H1 (cell line): ENCODE measurements around the gene ADGRF5. TPM values are rescaled to one million over a fixed set of nuclear protein-coding genes. Genes with fewer than 3 reads are reported as not detected.
"Not testable (repeated sequence)": the region's sequence is repeated elsewhere in the genome, so short reads cannot be mapped to it uniquely, and the experiment has no call there.

Source experiments
- CTCF ChIA-PET: fragments of 300-600 bp; sonication (Branson Sonifier 250); formaldehyde crosslinking; loops from one replicate; lab custom pipeline; 2021; ENCODE audit not compliant: partially characterized antibody; lab: Charles Lee
- POLR2A ChIA-PET: fragments of 300-600 bp; sonication (Branson Sonifier 250); formaldehyde crosslinking; loops from one replicate; lab custom pipeline; 2021; ENCODE audit warnings: inconsistent platforms; ENCODE audit not compliant: partially characterized antibody; lab: Charles Lee
- DNase-seq, 2 experiments: peaks; one replicate each; pipeline versions ENCODE4 v3.0.0 to v3.0.0-alpha.2; 2010 to 2022; ENCODE audit warnings: low spot score in 2 of 2, low read depth in 1 of 2, mixed read lengths in 1 of 2
- FAIRE-seq: peaks from 2 replicates; lab custom pipeline; 2011; peaks lifted over from hg19 to GRCh38; lab: Jason Lieb, UNC
- H2AFZ ChIP-seq: 2 replicates; pipeline ENCODE4 v1.8.1; 2012; ENCODE audit warnings: low read length, inconsistent platforms
- H2AK5ac ChIP-seq: 2 replicates; pipeline ENCODE4 v1.6.1; 2013; ENCODE audit warnings: low read depth, low read length
- H2BK120ac ChIP-seq: replicated peaks from 2 replicates; pipeline ENCODE3; 2013; ENCODE audit warnings: low read depth, low read length, inconsistent platforms
- H2BK12ac ChIP-seq: 2 replicates; pipeline ENCODE4 v1.6.1; 2013; ENCODE audit warnings: low read depth, low read length
- H2BK15ac ChIP-seq: 2 replicates; pipeline ENCODE4 v1.6.1; 2013; ENCODE audit warnings: low read length
- H2BK20ac ChIP-seq: 2 replicates; pipeline ENCODE4 v1.6.1; 2013; ENCODE audit warnings: low read length
- H2BK5ac ChIP-seq: 2 replicates; pipeline ENCODE4 v1.6.1; 2013; ENCODE audit warnings: low read depth, low read length
- H3K14ac ChIP-seq: 2 replicates; pipeline ENCODE4 v1.6.1; 2013; ENCODE audit warnings: inconsistent platforms; ENCODE audit not compliant: insufficient read length
- H3K18ac ChIP-seq: 2 replicates; pipeline ENCODE4 v1.6.1; 2013; ENCODE audit warnings: low read length; ENCODE audit errors: extremely low read depth
- H3K23ac ChIP-seq: 2 replicates; pipeline ENCODE4 v1.6.1; 2013; ENCODE audit warnings: inconsistent platforms; ENCODE audit not compliant: insufficient read length
- H3K23me2 ChIP-seq: 2 replicates; pipeline ENCODE4 v1.6.1; 2013; ENCODE audit warnings: low read depth, low read length
- H3K27ac ChIP-seq: 2 replicates; pipeline ENCODE4 v1.6.1; 2011; ENCODE audit warnings: low read depth, low read length, inconsistent platforms
- H3K27me3 ChIP-seq, 4 experiments: replicated peaks in 1 of 4; 1 replicate in 1 of 4; 2 replicates in 3 of 4; pipeline versions ENCODE4 v1.6.1 to v1.8.1; 2011 to 2013; ENCODE audit warnings: low read length in 3 of 4, mild to moderate bottlenecking in 3 of 4, inconsistent platforms in 2 of 4, mixed read lengths in 2 of 4, moderate library complexity in 1 of 4; ENCODE audit not compliant: control insufficient read depth in 3 of 4, insufficient read depth in 3 of 4; ENCODE audit errors: extremely low read depth in 1 of 4
- H3K36me3 ChIP-seq, 4 experiments: 2 replicates each; pipeline versions ENCODE4 v1.6.1 to v1.8.1; 2011 to 2013; ENCODE audit warnings: mild to moderate bottlenecking in 4 of 4, low read length in 3 of 4, moderate library complexity in 2 of 4, control low read depth in 1 of 4, inconsistent platforms in 1 of 4; ENCODE audit not compliant: insufficient read depth in 4 of 4, control insufficient read depth in 2 of 4
- H3K4ac ChIP-seq: replicated peaks from 2 replicates; pipeline ENCODE3; 2013; ENCODE audit warnings: low read length, low read depth, mixed read lengths, inconsistent platforms; ENCODE audit not compliant: insufficient read length
- H3K4me1 ChIP-seq, 4 experiments: replicated peaks in 1 of 4; 1 replicate in 1 of 4; 2 replicates in 3 of 4; pipeline versions ENCODE4 v1.6.1 to v1.8.1; 2011 to 2013; ENCODE audit warnings: low read length in 3 of 4, inconsistent platforms in 2 of 4, mixed read lengths in 1 of 4; ENCODE audit not compliant: insufficient read depth in 4 of 4, control insufficient read depth in 3 of 4
- H3K4me2 ChIP-seq, 2 experiments: 2 replicates each; pipeline versions ENCODE4 v1.6.1 to v1.8.1; 2011 to 2013; ENCODE audit warnings: low read depth in 2 of 2, low read length in 2 of 2, control low read depth in 1 of 2, inconsistent platforms in 1 of 2, mild to moderate bottlenecking in 1 of 2; ENCODE audit not compliant: insufficient read depth in 1 of 2
- H3K4me3 ChIP-seq, 4 experiments: fragments of 200-600, 300-600 bp in 1 of 4; sonication (generic), shearing (Covaris generic), sonication (Bioruptor Twin) in 1 of 4; 2 replicates each; pipeline versions ENCODE4 v1.5.1 to v1.8.1; 2011 to 2016; ENCODE audit warnings: low read length in 4 of 4, low read depth in 3 of 4, control low read depth in 2 of 4, inconsistent platforms in 2 of 4, mild to moderate bottlenecking in 2 of 4, mixed read lengths in 1 of 4, moderate library complexity in 1 of 4; ENCODE audit not compliant: insufficient read depth in 2 of 4; ENCODE audit errors: extremely low read depth in 1 of 4
- H3K56ac ChIP-seq: replicated peaks from 2 replicates; pipeline ENCODE3; 2013; ENCODE audit warnings: low read depth, mild to moderate bottlenecking, mixed read lengths, low read length, inconsistent platforms; ENCODE audit not compliant: insufficient read length
- H3K79me1 ChIP-seq: 2 replicates; pipeline ENCODE4 v1.6.1; 2013; ENCODE audit warnings: low read depth, low read length, control low read depth
- H3K79me2 ChIP-seq, 2 experiments: 2 replicates each; pipeline versions ENCODE4 v1.6.1 to v1.8.1; 2012 to 2013; ENCODE audit warnings: low read length in 2 of 2, mild to moderate bottlenecking in 2 of 2, inconsistent platforms in 1 of 2; ENCODE audit not compliant: insufficient read depth in 2 of 2, control insufficient read depth in 1 of 2
- H3K9ac ChIP-seq, 4 experiments: replicated peaks in 1 of 4; 1 replicate in 1 of 4; 2 replicates in 3 of 4; pipeline versions ENCODE4 v1.6.1 to v1.8.1; 2011 to 2013; ENCODE audit warnings: low read depth in 3 of 4, low read length in 3 of 4, control low read depth in 2 of 4, mild to moderate bottlenecking in 2 of 4, moderate library complexity in 2 of 4, inconsistent platforms in 1 of 4; ENCODE audit errors: extremely low read depth in 1 of 4
- H3K9me3 ChIP-seq, 2 experiments: 2 replicates each; pipeline versions ENCODE4 v1.6.1 to v1.8.1; 2012 to 2013; ENCODE audit warnings: mild to moderate bottlenecking in 2 of 2, moderate library complexity in 2 of 2, control low read depth in 1 of 2, inconsistent platforms in 1 of 2, low read depth in 1 of 2, low read length in 1 of 2, mixed read lengths in 1 of 2; ENCODE audit not compliant: insufficient read depth in 2 of 2
- H4K20me1 ChIP-seq, 2 experiments: replicated peaks in 1 of 2; 2 replicates each; pipeline versions ENCODE3 to v1.8.1; 2011 to 2013; ENCODE audit warnings: inconsistent platforms in 2 of 2, low read length in 2 of 2, mild to moderate bottlenecking in 1 of 2; ENCODE audit not compliant: insufficient read depth in 2 of 2, control insufficient read depth in 1 of 2
- H4K5ac ChIP-seq: 2 replicates; pipeline ENCODE4 v1.6.1; 2013; ENCODE audit warnings: low read length, low read depth, mixed read lengths, inconsistent platforms; ENCODE audit not compliant: insufficient read length
- H4K8ac ChIP-seq: 2 replicates; pipeline ENCODE4 v1.8.0; 2013; ENCODE audit warnings: mild to moderate bottlenecking, moderate library complexity, low read length, inconsistent platforms; ENCODE audit not compliant: insufficient read depth; ENCODE audit errors: extremely low read depth
- H4K91ac ChIP-seq: replicated peaks from 2 replicates; pipeline ENCODE3; 2013; ENCODE audit warnings: low read length, mixed read lengths, inconsistent platforms; ENCODE audit not compliant: insufficient read length
- WGBS, 2 experiments: shearing (Covaris generic) in 1 of 2; methylation state at CpG; one replicate each; pipeline versions ENCODE4 v1.1.6 to v1.1.7; 2013 to 2015; ENCODE audit warnings: low lambda C conversion rate in 2 of 2, mixed read lengths in 2 of 2, inconsistent platforms in 1 of 2, low coverage in 1 of 2, missing lambda C conversion rate in 1 of 2; ENCODE audit not compliant: insufficient replicate concordance in 2 of 2, insufficient coverage in 1 of 2, insufficient read length in 1 of 2; ENCODE audit errors: extremely low coverage in 1 of 2, missing lambda C conversion rate in 1 of 2; 5-methylcytosine and 5-hydroxymethylcytosine counted together
- polyA plus RNA-seq, 7 experiments: library from polyadenylated mRNA; depleted of rRNA in 3 of 7; stranded (reverse) in 5 of 7; unstranded in 2 of 7; fragments of >200 nt in 5 of 7; fragments of 200-250 nt in 2 of 7; gene quantifications; 1 replicate in 5 of 7; 2 replicates in 1 of 7; 4 replicates in 1 of 7; pipeline versions ENCODE4 v1.2.1 to v1.2.3, GENCODE V29; 2011 to 2013; ENCODE audit warnings: missing spikeins in 2 of 7, mixed read lengths in 2 of 7
- total RNA-seq: library from RNA; stranded (reverse); fragmentation: NEBNext Ultra II Directional; extraction: Animal tissue kit (Norgen Biotek cat#: 25700); gene quantifications from 2 replicates; pipeline ENCODE4 v1.2.1, GENCODE V29; 2021

ADGRF5 gene
- total and polyA plus RNA-seq, 2 of the 8 experiments (the other 6 are each of a cell fraction or from before 2014, with no cell fraction given) = 0.06 TPM; not detected in 1

- DNase-seq, H3K23me2 ChIP-seq, H3K23ac ChIP-seq, H3K4ac ChIP-seq, H2BK5ac ChIP-seq, H2AFZ ChIP-seq, FAIRE-seq, CTCF ChIA-PET, H3K56ac ChIP-seq, H4K8ac ChIP-seq, H3K14ac ChIP-seq, H3K4me1 ChIP-seq, H4K5ac ChIP-seq, H2BK20ac ChIP-seq, H3K9ac ChIP-seq, H3K27ac ChIP-seq, H3K36me3 ChIP-seq, H3K79me2 ChIP-seq, H3K4me2 ChIP-seq, H2AK5ac ChIP-seq, POLR2A ChIA-PET, H4K20me1 ChIP-seq, H2BK120ac ChIP-seq, H3K4me3 ChIP-seq, H3K79me1 ChIP-seq, H3K27me3 ChIP-seq, H2BK12ac ChIP-seq, H3K18ac ChIP-seq, H3K9me3 ChIP-seq, H4K91ac ChIP-seq, H2BK15ac ChIP-seq: not testable (repeated sequence)
- WGBS, 2 experiments = 100% methylated on average over 2 of the region's 2 CpGs; no CpG with 5 or more reads in 1 of the 2 experiments
These were observed 86.7 kb downstream of the ADGRF5 start for GRCh38 chr6:46834991-46835390.
